Smooth muscle cell of bladder (primary cell): ENCODE results near the gene PSMA8. TPM values are rescaled to one million over a fixed set of nuclear protein-coding genes. Genes with fewer than 3 reads are reported as not detected.

Experiments
- total RNA-seq: library from RNA; depleted of rRNA; stranded (reverse); fragments of >200 nt; gene quantifications from 2 replicates; pipeline ENCODE4 v1.2.3, GENCODE V29; 2014

The PSMA8 gene
- not detected in 2 replicates for total RNA-seq

DNA sequence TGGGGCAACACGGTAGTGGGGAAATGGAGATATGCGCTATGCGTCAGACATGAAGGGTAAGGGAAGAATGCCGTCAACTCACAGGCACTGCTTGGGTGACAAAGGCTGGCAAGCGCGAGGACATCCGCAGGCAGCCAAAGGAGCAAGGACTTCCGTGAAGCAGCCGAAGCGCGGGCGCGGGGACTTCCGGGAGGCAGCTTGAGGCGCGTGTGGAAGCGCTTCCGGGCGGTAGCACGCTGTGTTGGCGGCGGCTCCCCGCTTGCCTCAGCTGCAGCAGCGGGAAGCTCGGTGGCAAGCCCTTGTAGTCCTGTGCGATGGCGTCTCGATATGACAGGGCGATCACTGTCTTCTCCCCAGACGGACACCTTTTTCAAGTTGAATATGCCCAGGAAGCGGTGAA, at the start of gene PSMA8:
TSS of gene PSMA8 (plus strand) at position 218 of the 400 bp plus-strand sequence. CDS start at position 315, 97 bp downstream.

DNA sequence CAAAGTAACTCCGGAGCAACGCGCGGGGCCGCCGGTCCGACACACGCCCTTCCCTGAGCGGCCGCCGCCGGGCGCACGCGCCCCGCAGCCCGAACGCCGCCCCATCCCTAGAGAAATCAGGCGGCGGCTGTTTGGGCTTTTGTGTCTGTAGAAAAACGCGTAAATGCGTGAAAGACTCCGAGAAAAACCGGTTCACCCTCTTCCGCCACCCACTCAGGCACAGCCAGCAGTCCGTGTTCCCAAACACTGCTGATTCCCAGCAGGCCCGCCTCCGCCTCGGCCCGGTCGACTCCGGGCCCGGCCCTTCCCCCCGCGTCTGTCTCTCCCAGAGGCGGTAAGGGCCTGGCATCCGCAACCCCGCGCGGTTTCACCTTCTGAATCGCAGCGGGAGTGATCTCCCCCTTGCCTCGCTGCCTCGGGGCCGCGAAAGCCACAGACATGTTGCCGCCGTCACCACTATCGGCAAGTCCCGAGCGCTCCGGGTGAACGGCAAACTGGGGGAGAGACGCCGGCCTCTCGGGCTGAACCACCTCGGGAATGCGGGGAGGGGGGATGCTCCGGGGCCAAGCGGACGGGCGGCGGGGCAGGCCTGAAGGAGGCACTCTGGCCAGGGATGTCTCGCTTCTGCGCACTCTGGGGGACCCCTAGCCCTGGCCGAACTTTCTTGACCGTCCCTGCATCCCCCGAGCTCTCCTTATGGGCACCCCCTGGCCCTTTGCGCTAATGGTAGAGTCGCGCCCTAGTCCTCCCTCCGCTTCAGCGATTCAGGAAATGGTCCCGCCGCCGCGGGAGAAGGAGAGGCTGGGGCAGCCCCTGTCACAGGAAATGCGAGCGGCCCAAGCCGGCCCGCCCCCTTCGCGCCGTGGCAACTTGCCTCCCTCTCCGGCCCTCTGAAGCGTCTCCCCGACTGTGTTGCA, 43.3 kb upstream of the PSMA8 start, which contains the start of gene SS18:
TSS of gene SS18 (minus strand) at position 484 of the 917 bp plus-strand sequence. CDS start at position 440, 44 bp downstream.

DNA sequence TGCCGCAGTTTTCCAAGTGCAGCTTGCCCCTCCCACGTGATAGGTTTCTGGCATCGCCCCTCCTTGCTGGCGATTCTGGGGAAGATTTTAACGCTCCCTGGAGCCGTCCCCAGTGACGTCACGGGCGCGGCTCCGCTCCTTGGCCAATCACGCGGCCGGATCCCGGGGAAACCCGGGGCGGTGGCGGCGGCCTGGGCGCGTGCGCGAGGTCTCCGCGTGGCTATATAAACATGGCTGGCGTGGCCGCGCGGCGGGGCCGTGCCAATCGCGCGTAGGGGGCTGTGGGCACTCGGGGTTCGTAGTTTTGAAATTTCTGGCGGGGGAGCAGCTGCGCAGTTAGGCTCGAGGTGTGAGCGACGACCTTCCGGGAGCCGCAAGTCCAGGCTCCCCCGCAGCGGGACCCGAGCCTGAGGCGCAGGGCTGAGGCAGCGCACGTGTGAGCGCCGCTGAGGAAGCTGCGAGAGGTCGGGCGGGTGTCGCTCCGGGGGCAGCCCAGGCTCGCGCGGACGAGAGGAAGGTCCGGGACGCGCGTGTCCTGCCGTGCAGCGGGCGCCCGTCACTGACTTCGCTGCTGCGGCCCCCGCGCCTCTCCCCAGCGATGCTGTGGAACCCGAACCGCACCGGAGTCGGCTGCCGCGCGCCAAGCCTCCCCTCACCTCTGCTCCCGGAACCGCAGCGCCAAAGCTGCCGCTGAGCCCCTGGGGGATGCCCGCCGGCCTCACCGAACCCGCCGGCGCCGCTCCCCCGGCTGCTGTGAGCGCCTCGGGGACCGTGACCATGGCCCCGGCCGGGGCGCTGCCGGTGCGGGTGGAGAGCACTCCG, 92.8 kb downstream of the PSMA8 start, which contains the start of gene TAF4B:
TSS of gene TAF4B (plus strand) at position 217 of the 822 bp plus-strand sequence. CDS start at position 706, 489 bp downstream.

Other genes starting within 250 kb of the PSMA8 start
- 72.8 and 87.3 TPM in 2 replicates for gene SS18, start 43.3 kb upstream of the PSMA8 start, total RNA-seq
- 1.7 and 1.9 TPM in 2 replicates for gene TAF4B, start 92.6 kb downstream of the PSMA8 start, total RNA-seq